HG03558 (cell line): ENCODE results near the gene GJA1.

Source experiments
- ATAC-seq: cut with Tn5 transposase; IDR thresholded peaks from one replicate; pipeline ENCODE4 v1.9.1; 2021; ENCODE audit warnings: moderate number of reproducible peaks; ENCODE audit not compliant: unreplicated experiment; ENCODE audit errors: extremely low read depth

Gene GJA1

DNA sequence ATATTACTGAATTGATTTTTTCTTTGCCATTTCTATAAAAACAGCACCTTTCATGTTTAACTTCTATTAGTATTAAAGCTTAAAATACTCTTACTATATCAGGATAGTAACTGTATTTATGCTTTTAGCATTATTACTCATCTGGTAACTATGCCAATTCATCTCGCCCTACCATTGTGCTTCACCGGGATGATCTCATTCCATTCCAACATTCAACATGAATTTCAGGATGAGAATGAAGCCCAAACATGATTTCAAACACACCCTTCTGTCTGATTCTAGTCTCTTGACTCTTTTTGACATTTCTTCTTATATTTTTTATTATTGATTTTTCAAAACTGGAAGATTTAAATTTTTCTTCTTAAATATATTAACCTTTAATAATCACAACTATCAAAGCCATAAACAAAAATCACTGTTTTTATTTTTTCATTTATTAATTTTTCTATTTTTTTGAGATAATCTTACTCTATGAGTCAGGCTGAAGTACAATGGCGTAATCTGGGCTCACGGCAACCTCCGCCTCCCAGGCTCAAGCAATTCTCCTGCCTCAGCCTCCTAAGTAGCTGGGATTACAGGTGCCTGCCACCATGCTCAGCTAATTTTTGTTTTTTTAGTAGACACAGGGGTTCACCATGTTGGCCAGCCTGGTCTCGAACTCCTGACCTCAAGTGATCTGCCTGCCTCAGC, 46.7 kb downstream of the GJA1 start:
- no peak for ATAC-seq

DNA sequence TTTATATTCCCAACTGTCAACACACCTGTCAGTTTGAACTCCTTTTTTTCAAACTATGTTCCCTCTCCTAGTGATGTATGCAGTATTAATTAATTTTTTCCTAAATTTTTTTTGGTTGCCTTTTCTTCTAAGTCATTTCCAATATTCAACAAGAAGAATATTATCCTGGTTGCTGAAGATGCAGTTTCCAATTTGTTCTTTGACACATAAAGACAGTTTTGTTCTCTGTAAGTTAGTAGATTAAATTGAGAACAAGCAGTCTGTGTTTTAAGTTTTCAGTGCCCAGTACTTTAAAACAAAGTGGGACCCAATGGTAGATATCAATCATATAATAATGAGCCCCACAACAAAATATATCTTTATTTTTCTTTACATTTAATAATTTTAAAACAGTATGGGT, 47.3 kb downstream of the GJA1 start:
- no peak for ATAC-seq

DNA sequence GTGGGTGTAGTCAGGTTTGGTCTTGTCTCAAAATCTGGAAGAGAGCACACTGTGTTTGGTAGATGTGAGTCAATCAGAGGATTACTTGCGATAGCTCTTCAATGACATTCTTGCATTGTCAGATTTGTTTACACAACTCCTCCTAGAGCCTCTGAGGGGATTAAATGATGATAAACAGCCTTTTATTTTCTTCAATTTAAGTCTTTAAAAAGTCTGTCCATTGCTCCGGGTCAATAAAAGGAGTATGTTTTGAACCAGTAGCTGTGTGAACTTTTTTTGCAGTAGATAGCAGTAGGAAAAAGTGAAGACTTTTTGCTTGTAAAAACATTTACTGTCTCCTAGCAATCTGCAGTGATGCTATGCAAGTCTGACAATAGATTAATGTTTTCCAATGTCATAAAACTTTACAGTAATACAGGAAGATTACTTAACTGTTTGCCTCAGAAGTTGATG, 49.9 kb downstream of the GJA1 start:
- ATAC-seq: no peak

DNA sequence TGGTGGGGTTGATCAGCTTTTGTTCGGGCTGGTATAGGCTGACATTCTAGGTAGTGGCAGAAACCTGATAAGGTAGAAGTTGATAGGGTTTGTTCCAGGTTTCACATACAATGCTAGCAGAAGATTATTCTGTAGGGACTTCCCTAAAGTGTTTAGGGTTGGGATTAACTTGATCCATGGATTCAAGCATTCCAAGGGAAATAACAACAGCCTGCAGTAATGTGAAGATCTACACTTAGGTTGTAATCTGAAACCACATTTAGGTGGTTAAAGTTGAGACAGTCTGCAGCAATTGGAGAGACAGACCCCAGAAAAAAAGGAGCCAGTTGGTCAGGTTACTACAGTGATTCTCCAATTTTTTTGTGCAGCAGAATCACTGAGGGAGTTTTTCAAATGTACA, 56.1 kb downstream of the GJA1 start:
- no peak for ATAC-seq

DNA sequence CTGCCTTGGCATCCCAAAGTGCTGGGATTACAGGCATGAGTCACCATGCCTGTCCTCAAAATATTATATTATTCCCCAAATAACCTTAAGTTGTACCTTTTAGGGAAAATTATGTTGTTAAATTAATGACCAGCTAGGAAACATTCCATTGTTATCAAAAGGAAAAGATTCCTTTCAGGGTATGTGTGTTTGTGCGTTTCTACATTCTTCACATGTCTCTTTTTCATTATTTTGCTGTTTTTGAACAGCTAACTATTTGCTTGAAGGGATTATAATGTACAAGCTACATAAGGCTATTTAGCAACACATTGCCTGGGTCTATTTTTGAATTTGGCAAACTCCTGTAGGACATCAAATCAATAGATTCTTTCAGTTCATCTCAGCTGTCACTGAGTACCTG, 57.1 kb downstream of the GJA1 start:
- ATAC-seq: no peak

DNA sequence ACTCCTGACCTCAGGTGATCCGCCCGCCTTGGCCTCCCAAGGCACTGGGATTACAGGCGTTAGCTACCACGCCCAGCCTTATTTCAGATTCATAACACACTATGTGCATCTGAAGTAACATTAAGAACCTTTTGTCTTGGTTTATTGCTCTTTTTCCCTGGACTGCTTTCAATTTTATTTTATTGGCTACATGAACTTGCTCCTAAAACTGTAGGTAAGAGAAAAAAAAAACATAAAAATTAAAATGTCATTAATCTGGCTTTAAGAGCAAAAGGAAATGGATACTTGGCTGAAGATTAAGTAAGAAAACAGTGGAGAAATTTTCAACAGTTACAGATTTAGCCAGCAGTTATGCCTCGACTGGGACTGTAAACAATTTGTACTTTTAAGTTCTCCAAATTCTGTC, 62.5 kb downstream of the GJA1 start:
- ATAC-seq: no peak

DNA sequence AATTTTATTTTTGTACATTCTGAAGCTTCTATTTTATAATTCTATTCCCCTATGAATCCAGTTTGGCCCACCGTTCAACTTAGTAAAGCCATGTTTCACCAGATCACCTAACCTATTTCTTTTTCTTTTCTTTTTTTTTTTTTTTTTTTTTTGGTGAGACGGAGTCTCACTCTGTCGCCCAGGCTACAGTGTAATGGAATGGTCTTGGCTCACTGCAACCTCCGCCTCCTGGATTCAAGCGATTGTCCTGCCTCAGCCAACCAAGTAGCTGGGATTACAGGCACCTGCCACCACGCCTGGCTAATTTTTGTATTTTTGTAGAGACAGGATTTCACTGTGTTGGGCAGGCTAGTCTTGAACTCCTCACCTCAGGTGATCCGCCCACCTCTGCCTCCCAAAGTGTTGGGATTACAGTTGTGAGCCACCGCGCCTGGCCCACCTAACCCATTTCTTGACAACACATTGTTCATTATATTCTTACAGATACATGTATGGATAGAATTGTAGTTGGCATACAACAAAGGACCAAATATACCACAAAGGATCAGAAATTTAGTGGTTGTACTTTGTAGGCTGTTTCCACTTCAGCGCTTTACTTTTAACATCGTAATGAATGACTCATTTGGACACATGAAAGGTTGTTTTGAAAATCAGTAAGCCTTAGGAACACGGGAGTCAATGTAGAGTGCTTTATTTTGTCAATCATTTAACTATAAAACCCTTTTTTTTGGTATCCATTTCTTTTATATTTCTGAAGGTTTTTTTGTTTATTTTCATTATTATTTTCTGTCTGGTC, 63.2 kb downstream of the GJA1 start:
- ATAC-seq: no peak
